Stimulated activated CD8-positive, alpha-beta memory T cell treated with anti-CD3 and anti-CD28 coated beads, Interleukin-15, amount 100 ng/mL, for 48 hours (primary cell): ENCODE measurements around the gene ILDR2.
"Not testable (repeated sequence)": the region's sequence is repeated elsewhere in the genome, so short reads cannot be mapped to it uniquely, and the experiment has no call there.

Source experiments
- DNase-seq, 2 donors: peaks; one replicate each; pipeline ENCODE4 v3.0.0-alpha.2; 2020; ENCODE audit warnings: low read depth in 2 of 2

Gene ILDR2

DNA sequence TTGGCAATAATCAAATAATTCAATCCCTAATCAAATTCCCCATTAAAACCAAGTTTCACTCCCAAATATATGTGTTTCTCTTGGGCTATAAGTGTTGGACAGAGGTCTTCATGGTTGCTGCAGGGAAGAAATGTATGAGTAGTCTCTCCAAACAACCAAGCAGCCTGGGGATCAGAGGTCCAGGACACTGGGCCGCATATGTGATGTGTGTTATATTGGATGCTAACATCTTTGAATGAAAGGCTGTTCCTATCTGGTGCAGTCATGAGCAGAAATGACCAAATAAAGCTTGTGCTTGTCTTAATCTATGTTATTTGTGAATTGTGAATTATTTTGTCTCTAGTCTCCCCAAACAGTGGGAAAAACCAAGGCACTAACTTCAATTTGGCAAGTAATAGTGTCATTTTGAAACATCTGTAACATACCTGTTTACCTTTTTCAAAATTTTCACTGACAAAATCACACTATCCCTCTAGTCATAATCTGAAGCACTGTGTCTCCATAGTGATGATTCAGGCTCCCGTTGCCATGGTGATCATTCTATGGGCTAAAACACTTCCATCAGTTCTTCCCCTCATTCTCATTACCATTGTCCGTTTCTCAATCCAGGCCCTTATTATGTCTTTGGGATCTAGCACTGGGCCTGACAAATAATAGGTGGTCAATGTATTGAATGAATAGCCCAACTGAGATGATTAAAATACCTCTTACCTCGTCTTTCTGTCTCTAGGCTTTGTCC is 86.8 kb downstream of the ILDR2 start:
- DNase-seq, result no peak

GRCh38 chr1:166884971-166885370 is 90.4 kb downstream of the ILDR2 start:
- DNase-seq, result no peak

DNA sequence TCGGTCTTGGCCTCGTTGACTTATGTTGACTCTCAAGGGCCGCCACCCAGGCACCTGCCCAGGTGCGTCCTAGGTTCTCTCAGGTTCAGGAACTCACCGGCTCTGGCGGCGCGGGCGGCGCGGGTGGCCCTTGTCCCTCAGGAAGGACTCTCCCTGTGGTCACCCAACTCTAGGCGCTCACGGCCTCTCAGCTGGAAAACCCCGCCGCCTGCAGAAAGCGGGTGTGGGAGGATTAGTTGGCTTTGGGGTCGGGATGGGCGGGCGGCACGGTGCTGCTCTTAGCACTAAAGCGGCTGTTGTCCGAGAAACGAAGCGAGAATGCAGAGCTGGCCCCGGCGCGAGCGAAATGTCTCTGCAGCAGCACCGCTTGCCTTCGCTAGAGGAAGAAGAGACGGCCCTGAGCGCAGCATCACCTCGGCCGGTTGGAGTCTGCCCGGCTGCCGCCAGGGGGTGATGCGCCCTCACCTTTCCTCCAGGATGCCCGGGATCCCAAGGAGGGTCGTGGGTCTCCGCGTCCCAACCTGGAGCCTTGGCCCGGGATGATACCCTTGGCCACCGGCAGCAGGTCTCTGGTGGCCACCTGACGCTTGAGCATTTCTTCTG is 91.2 kb downstream of the ILDR2 start:
- DNase-seq, result peak; percentile 12 to 15

GRCh38 chr1:166882893-166883292 is 92.4 kb downstream of the ILDR2 start:
- DNase-seq, result no peak

GRCh38 chr1:166878173-166878917 is 97.0 kb downstream of the ILDR2 start:
- DNase-seq, result not testable (repeated sequence)

GRCh38 chr1:166876540-166876838 is 98.9 kb downstream of the ILDR2 start:
- no peak for DNase-seq

GRCh38 chr1:166875734-166876539 is 99.4 kb downstream of the ILDR2 start, which contains the start of gene TADA1:
Gene TADA1 (minus strand): TSS chr1:166876264. CDS start chr1:166876233, 31 bp downstream.
- DNase-seq, result peak; percentile 97 to 98

GRCh38 chr1:166875302-166875733 is 100.0 kb downstream of the ILDR2 start:
- DNase-seq, result no peak

DNA sequence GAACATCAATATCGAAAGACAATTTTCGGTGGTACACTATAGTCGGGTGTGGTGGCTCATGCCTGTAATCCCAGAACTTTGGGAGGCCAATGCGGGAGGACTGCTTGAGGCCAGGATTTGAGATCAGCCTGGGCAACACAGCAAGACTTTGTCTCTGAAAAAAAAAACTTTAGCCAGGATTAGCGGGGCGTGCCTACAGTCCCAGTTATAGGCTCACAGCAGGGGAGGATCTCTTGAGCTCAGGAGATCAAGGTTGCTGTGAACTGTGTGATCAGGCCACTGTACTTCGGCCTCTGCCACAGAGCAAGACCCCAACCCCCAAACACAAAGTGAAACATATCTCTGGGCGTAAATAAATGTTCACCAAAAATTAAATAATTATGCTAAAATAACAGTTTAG is 100.9 kb downstream of the ILDR2 start:
- DNase-seq, result no peak

- DNase-seq, result no peak
Measured at GRCh38 chr1:166870584-166870983, 104.8 kb downstream of the ILDR2 start.

GRCh38 chr1:166869318-166870099 is 105.8 kb downstream of the ILDR2 start:
- DNase-seq, result no peak

GRCh38 chr1:166868639-166869038 is 106.7 kb downstream of the ILDR2 start:
- DNase-seq, result no peak

GRCh38 chr1:166865926-166866325 is 109.4 kb downstream of the ILDR2 start:
- no peak for DNase-seq

GRCh38 chr1:166859597-166859996 is 115.7 kb downstream of the ILDR2 start:
- no peak for DNase-seq

GRCh38 chr1:166858726-166859419 is 116.5 kb downstream of the ILDR2 start:
- DNase-seq, result no peak
